NCI-H1930 (cell line): ENCODE data around the gene TESMIN.

ENCODE experiments used
- DNase-seq, 2 experiments: peaks; one replicate each; lab custom pipeline; 2025; lab: John Stamatoyannopoulos, UW

Gene TESMIN

DNA sequence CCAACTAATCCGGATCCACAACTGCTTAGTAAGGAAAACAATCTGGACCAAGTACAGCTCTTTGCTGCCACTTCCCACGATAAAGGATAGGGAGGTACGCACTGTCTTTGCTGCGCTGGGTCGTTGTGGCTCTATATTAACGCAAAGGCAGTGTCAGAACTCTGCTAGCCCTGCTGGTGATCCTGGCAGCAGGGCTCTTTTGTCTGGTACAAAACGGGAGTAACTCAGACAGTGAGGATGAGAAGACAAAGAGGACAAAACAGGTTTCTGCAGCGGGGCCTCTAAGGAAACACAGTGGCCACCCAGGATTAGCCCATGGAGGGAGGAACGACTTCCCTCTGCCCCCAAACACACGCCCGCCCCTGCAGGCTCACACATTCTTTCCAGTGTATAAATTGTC is 40.9 kb downstream of the TESMIN start:
- no peak for DNase-seq

DNA sequence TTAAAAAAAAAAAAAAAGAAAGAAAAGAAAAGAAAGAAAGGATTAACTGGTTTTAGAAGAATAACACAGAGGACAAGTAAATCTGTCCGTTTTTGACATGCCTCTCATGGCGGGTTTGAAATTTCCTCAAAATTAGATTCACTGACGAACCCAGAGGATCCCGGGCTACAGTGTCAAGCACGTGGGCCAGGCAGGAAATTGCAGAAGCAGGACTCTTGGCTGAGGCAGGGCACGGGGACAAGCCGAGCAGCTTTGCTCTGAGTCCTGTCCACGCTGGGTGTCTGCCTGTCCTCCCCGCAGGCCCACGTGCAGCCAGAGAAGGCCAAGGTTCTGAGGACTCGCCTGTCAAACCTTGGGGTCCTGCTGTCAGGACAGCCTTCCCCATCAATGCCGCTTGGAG is 42.3 kb downstream of the TESMIN start:
- no peak for DNase-seq

DNA sequence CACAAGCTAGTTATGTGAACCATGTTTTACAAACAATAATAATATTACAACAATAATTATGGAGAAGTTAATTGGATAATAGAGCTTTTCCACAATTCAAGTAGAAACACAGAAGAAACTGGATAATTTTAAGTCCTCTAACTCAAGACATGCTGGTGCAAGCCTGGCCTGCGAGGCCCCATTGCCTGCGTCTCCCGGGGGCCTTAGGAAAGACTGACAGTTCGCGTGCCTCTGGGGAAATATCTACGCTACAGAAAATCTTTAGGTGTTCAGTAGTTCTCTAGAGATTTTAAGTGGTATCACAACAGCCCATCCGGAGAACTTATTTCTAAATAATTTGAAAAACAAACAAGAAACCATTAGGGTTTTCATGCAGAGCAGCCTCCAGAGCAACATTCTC is 43.8 kb downstream of the TESMIN start:
- DNase-seq = no peak

DNA sequence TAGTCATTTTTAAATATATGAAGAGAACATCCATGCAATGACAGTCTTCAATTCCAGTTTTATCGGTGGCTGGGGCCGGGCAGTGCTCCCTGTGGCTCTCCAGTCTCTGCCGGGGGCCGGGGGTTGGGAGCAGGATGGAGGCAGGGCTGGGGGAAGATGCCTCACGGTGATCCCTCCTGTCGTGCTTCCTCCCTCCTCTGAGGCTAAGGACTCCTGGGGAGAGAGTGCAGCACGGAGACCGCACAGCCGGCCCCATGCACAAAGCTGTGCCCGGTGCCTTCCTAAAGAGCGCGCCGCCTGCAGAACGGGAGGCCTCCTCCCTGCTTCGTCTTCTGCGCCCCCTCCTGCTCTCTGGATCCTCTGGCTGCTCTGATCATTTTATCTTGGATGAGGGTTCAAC is 46.4 kb downstream of the TESMIN start:
- DNase-seq = no peak

DNA sequence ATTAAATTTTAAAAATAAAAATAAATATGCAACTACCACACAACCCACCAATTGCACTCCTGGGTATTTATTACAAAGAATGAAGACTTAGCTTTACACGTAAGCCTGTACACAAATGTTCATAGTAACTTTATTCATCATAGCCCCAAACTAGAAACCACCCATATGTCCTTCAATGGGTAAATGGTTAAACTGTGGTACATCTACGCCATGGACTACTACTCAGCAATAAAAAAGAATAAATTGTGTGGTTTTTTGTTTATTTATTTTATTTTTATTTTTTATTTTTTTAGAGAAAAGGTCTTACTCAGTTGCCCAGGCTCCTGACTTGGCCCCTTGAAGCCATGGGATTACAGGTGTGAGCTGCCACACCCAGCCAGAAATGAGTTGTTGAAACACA is 52.3 kb downstream of the TESMIN start:
- DNase-seq = no peak

DNA sequence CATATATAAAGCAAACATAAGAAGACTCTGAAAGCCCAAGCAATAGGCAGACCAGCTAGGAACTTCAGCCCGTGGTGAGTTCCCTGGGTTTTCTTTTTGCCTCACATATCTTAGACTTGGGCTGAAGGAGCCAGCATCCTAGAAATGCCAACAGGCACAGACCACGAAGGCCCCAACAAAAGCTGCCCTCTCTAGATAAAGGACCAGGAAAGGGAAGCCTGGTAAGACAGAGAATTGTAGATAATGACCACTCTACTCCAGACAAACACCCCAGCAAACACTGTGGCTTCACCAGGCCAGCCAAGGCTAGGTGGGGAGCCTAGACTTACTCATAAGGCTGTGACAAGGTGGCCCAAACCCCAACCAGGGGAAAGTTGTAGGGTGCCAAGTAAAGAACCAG is 55.8 kb downstream of the TESMIN start:
- DNase-seq = no peak

DNA sequence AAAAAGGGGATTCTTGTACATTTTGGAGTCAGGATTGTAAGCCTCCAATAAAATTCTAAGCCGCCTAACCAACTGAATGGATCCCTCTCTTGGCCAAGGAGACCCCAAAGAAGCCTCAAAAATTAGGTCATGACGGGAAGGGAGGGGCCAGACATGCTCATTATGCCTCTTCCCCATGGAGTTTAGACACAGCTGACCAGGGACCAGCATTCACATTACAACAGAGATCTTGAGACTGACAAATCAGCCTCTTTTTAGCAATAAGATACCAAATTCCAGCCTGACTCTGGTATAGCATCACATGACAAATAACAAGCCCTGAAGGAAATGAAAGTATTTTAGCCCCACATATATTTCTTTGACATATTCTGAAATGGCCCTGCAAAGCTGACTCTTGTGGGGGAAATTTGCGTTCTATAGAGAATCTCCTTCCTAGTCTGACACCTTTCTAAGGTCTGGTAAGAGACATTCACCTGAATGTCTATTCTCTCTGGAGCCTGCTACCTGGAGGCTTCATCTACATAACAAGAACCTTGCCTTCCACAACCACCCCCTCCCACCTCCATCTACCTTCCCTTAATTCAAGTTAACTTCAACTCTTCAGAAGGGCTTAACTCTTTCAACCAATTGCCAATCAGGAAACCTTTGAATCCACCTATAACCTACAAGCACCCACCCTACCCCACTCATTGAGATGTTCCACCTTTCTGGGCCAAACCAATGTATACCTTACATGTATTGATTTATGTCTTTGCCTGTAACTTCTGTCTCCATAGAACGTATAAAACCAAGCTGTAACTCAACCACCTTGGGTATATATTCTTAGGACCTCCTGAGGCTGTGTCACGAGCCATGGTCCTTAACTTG is 56.7 kb downstream of the TESMIN start:
- DNase-seq = no peak

DNA sequence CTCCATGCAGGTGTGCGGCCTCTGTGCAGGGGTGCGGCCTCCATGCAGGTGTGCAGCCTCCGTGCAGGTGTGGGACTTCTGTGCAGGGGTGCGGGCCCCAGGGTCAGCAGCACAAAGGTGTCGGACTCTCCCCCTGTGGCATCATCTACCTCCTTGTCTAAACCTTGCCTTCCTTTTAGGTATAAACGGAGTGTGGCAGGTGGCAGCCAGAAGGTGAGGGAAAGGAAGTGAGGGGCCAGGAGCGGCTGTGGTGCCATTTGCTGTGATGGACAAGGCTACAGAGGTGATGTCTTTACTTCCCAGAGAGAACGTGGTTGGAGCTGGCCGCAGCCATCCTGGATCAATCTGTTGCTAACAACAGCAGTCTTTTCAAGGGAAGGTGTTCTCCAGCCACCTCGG is 57.8 kb downstream of the TESMIN start:
- DNase-seq = no peak

DNA sequence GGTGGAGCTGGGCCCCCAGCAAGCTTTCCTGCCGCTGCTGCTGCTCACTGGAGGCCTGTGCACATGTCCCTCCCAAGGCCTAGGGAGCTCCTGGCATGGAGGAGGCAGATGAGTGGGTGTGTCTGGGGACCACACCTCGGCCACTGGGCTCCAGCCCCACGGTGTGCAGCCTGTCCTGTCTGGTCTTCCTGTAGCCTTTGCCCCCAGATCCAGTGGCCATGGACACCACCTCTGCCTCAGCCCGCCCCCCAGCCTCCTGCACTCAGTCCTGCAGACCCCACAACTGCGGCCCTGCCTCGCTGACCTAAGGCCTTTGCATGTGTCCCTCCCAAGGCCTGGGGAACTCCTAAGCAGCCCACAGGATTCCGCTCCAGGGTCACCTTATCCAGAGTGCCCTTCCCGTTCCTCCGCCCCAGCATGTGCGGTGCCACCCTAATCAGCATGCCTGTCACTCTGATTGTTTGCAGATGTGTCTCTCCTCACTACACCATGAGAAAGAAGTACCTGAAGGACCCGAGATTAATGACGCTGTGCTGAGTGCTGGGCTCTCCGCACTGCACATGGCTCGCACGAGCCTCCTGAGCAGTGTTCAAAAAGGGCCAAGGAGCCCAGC is 58.3 kb downstream of the TESMIN start:
- no peak for DNase-seq

DNA sequence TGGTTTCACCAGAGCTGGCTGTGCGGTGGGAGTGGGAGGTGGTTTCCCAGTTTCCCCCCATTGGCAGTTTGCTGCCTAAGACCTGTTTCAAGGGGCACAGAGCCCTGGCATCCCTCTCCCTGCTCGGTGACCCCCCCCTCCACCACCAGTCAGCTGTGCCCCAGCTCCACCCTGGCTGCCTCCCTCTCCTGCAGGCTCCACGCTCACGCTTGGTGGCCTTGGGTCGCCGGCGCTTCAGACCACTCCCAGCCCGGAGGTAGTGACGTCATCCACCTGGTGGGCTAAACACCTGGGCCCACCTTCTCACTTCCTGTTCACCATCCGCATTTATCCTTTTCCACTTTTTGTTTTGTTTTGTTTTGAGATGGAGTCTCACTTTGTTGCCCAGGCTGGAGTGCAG is 59.2 kb downstream of the TESMIN start:
- no peak for DNase-seq

DNA sequence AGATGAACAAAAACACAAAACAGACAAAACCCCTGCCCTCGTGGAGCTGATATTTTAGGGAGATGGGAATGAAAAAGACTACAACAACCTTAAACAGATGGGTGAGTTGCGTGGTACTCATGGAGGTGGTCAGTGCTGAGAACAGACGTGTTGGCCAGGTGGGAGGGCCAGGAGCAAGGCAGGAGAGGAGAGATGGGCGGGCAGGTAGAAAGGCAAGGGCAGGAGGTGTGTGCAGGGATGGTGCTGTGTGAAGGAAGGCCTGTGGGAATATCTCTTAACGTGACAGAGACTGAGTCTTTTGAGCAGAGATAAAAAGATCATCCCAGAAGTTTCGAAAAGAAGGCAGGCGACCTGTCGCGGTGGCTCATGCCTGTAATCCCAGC is 59.9 kb downstream of the TESMIN start:
- DNase-seq = no peak

DNA sequence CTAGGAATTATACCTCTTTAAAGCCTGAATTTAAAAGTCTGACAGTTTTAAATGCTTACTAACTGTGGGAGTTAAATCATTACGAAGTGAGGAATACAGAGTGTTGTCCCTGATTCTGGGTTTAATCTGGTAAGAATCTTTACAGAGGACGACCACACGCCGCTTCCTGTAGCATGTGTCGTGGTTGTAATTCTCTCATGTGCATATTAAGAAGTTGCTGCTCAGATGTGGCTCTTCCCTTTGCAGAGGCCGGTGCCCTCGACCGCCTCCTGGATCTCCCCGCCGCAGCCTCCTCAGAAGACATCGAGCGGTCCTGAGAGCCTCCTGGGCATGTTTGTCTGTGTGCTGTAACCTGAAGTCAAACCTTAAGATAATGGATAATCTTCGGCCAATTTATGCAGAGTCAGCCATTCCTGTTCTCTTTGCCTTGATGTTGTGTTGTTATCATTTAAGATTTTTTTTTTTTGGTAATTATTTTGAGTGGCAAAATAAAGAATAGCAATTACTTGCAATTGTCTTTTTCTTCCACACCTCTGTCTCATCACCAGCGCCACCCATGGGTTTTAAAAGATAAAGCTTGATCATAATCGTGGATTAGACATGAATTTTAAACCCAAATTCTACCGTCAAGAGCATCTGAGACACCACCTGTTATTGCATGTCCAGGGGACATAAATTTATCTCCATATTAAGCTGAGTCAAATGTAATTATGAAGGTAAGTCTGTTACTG is 60.5 kb downstream of the TESMIN start:
- no peak for DNase-seq

DNA sequence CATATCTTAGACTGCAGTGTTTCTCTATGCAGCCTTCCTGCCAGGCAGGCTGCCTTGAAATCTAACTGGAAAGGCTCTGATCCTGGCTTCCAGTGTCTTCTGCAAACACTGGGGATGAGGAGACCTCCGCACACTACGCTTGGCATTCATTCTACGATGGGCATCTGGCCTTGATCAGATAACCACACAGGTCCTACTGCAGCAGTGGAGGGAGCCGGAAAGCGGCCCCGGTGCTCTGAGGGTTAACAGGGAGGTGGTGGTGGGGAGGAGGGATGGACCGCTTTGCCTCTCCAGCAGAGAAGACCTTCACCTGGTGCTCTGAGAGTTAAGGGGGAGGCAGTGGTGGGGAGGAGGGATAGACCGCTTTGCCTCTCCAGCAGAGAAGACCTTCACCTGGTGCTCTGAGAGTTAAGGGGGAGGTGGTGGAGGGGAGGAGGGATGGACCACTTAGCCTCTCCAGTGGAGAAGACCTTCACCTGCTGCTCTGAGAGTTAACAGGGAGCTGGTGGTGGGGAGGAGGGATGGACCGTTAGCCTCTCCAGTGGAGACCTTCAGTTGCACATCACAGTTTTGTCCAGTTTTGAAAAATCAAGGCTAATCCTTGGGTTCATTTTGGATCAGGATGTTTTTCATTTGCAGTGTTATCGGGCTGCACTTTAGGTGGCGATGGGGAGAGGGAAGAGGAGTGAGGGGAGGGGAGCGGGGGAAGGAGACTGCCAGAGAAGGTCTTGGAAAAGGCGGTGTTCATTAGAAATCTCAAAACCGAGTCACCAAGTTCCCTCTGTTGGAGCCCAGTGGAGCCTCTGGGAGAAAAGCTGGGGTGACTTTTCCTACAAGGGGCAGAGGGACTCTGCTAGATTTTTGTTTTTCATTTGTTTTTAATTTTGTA is 61.3 kb downstream of the TESMIN start:
- no peak for DNase-seq

DNA sequence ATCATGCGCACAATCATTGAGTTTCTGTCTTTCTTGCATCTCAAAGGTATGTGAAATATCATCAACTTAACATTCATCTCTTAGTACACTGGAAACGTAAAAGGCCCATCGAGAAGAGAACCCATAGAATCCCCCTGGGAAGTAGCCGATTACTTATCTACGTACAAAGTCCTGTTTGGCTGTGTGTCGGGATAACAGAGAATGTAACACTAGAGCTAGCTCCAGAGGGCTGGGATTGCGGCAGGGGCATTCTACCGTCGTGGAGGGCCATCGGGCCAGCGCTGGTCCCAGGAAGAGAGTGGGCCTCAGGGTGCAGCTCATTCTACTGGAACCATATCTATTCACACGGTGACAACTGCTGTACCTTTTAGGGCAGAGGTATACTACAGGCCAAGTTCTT is 62.4 kb downstream of the TESMIN start:
- DNase-seq = no peak

DNA sequence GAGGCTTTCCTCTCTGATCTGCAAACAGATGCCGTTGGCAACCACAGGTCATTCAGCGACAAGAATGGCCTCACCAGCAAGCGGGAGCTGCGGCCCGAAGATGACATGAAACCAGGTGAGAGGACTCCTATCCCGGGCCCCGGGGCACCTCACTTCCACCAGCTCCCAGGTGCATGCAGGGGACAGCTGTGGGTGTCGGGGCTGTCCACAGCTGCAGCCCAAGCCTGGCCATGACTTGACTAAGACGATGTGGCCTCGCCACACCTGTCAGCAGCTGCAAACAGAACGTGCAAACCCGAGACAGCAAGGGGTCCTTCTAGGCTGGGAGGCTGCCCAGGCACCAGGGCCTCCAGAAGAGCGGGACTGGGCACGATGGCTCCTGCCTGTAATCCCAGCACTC is 63.3 kb downstream of the TESMIN start:
- no peak for DNase-seq

DNA sequence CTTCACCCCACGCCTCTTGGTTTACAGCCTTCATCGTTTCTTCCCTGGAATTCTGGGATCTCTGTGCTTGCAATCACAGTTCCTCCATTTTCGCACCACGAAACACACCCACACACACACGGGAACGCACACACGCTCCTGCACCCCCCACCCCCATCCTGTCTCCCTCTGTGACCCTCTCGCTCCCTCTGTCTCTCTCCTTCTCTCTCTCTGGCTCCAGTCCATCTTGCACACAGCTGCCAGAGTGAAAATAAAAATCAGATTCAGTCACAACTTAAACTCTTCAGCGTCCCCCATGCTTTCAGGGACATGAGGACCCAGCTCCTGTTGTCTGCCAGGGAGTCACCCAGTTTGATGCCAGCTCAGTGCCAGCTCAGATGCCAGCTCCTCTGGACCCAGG is 64.0 kb downstream of the TESMIN start:
- no peak for DNase-seq

DNA sequence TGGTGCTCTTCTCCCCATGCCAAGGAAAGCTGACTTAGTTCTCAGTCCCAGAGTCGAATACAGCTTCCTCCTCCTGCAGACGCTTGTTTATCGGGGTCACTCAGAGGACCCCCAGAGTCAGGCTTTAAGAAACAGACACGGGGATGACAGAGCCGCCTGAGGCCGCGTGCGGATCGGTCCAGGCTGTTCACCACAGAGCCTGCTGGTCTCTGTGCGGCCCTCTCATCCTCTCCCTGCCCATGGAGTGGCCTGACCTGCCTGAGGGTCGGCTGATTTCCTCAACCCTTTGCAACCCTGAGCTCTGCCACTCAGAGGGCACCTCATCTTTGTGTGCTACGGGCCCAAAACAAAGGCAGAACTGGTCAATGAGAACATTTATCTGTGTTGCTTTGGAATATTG is 64.8 kb downstream of the TESMIN start:
- DNase-seq = no peak

DNA sequence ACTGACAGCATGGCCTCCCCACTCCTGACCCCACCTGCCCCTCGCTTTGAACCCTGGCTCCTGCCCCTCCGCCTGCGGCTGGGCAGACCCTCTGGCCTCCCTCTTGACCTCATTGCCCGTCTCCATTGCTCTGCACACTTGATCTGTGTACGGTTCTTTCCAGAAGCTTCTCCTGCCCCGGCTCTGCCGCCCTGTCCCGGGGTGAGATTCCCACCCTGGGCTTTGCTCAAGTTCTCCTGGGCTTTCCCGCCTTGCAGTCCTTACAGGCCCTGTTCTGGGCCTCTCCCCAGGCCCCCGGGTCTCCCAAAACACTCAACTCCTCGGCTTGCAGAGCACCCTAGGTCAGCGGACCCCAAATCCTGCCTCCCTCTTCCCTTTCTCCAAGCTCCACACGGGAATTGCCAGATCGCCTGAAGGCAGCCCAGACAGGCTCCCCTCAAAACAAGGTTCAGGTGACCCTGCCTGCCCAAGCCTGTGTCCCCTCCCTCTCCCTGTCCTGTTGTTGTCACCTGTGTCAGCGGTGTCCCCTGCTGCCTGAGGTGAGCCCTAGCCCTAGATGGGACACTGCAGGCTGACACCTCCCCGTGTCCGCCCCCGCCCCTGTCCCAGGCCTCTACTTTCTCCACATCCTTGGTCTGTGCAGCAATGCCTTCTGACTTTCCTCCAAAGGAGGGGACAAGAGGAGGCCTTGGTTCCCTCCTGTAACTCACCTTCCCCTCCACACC is 65.5 kb downstream of the TESMIN start:
- DNase-seq = no peak

DNA sequence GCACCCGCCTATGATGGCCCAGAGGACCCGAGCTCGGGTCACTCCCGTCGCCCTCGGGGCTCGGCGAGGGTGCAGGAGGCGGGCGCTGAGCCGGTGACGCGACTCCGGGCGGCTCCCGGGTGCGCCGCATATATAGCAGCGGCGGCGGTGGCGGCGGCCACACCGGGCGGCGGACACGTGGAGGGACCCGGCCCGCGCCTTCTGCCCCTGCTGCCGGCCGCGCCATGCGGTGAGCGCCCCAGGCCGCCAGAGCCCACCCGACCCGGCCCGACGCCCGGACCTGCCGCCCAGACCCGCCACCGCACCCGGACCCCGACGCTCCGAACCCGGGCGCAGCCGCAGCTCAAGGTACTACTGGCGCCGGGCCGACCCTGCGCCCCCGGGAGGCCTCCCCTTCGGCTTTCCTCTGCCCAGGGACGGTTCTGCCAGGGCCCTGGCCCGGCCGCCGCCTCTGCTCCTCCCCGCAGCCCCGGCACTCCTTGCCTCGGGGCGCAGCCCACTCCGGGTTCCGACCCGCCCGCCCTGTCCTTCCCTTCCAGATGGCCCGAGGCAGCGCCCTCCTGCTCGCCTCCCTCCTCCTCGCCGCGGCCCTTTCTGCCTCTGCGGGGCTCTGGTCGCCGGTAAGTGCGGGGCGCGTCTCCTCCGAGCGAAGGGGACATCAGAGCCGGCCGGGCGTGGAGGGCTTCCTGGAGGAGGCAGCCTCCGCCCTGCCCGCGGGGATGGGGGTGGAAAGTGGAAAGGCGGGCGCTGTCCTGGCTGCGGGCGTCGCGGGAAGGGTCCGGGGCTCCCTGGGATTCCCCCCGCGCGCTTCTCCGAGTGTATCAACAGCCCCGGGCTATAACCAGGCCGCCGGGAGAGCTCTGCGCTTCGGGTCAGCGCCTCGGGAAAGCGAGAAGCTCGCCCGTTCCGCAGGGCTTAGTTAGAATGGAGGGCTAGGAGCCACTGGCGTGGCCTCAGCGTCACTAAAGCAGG is 66.6 kb downstream of the TESMIN start, which contains the start of gene GAL:
GAL (plus strand) TSS at position 160 of the 972 bp plus-strand sequence; CDS start at position 540, 380 bp downstream.
- DNase-seq = no peak
